Midbrain (tissue), 1 donor: Measurements from ENCODE around the gene TYW1.
"Not testable (repeated sequence)": the region's sequence is repeated elsewhere in the genome, so short reads cannot be mapped to it uniquely, and the experiment has no call there.

ENCODE experiments used
- DNase-seq: peaks from one replicate; lab custom pipeline; 2025; lab: John Stamatoyannopoulos, UW

TYW1 gene

DNA sequence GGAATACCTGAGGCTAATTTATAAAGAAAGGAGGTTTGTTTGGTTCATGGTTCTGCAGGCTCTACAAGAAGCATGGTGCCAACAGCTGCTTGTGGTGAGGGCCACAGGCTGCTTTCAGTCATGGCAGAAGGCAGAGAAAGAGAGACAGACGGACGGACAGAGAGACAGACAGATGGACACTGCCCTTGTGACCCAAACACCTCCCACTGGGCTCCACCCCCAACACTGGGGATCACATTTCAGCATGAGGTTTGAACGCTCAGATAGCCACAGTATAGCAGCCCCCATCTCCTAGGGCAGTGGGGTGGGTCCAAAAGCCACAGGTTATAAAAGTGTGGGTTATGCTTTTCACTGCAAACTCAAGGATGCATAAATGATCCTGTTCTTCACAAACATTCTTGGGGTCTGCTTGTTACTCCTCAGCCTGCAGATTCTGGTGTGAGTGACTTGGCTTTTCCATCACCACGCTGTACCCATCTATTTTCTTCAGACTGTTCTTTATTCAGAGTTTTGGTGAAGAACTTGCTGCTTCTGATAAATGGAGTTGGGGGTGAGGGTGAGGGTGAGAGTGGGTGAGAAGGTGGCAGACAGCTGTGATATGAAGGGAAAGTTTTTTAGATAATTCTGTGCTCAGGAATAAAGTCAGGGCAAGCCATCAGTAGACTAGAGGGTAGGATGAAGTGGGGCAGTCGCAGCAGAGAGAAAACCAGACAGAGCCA is 194.5 kb downstream of the TYW1 start:
- DNase-seq = not testable (repeated sequence)

DNA sequence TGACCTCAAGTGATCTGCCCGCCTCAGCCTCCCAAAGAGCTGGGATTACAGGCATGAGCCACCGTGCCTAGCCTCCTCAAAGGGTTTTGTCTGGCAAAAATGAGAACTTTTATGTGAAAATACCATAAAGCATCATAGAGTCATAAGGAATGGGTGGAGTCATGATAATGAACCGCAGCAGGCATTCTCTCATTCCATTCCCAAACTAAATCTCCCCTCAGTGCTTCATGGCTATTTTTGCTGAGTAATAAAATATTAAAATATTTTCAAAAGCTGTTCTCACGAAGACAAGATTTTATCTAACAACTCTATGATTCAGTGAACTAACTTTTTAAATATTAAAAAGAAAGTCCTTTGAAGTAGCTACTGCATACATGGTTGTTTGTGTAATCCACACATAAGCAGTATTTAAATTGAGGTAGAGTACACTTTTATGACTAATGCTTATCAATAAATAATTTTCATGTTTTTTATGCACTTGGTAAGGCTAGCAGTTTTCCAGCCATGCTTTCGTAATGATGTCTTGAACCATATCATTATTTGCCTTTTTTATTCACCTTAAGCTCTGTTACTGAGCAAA is 195.6 kb downstream of the TYW1 start:
- not testable (repeated sequence) for DNase-seq

DNA sequence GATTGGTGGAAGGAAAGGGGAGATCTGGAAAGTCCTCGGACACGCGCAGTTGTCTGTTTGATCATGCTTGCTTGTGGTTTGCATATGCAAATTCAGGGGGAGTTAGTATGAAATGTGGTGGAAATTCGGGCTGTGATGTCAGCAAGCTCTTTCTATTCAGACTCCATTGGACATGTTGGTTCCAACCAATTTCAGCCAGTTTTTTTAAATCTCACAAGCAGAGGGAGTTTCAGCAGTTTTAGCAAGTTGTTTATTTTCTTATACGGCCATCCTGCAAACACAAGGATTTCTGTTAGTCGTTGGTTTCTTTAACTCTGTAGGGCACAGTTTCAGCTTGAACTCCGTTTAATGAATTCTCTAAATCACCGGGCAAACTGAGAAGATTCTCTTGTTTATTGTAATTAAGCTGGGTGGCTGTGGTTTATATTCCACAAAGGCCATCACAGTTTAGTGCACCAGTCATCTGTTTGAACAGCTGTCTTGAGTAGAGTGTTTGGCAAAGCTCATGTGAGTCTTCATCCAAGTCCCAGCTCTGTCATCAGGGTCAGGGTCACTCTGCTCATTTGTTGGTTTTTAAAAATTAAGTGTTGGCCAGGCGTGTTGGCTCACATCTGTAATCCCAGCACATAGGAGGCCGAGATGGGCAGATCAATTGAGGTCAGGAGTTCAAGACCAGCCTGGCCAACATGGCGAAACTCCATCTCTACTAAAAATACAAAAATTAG is 196.4 kb downstream of the TYW1 start:
- DNase-seq = peak; percentile 41

- DNase-seq = not testable (repeated sequence)
Observed at GRCh38 chr7:67196176-67196575, 199.5 kb downstream of the TYW1 start.

GRCh38 chr7:67198865-67199526 is 202.4 kb downstream of the TYW1 start:
- not testable (repeated sequence) for DNase-seq

DNA sequence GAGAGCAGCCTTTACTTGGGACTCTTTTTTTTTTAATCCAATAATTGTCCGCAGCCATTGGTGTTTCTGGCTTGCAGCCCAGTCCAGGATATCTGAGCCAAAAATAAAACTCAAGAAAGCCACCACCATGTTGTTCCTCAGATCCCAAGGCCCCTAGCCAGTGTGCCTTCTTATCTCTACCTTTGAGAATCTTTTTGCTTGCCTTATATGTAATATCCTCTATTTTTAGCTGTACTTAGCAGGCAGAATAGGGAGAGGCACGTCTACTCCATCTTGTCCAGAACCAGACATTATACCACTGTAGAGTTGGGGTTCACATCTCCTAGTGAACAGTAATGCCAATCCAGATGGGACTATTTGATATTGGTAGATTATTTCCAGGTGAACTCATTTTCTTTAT is 209.1 kb downstream of the TYW1 start:
- DNase-seq = not testable (repeated sequence)

GRCh38 chr7:67206452-67206851 is 209.8 kb downstream of the TYW1 start:
- DNase-seq = no peak

DNA sequence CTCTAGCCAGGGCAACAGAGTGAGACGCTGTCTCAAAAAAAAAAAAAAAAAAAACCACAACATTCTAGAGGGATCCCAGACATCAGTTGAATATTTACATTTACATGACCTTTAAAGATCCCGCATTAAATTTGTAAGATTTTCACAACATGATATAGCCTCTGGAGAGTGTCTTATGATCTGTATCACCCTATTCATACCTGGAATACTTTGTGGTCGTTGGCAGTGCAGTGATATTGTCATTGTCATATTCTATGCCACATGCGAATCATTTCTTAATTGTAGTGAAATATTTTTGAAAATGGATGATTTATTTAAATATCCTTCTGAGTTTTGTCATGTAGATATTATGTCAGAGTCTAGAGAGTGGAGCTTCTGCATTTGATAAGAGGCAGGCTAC is 212.0 kb downstream of the TYW1 start:
- not testable (repeated sequence) for DNase-seq

DNA sequence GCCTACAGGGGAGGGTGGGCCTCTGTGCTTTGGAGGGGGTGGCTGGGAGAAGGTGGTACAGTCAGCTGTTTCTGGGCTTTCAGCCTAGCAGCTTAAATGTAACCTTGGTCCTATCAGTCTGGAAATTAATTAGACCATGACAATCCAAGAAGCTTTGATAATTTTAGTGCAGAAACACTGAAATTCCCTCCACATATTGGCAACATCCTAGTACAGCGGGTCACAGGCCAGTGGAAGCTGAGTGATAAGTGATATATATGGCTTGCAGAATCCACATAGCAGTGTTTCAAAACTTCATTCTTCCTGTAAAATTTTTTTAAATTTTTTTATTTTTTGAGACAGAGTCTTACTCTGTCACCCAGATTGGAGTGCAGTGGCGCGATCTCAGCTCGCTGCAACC is 212.6 kb downstream of the TYW1 start:
- DNase-seq = no peak

DNA sequence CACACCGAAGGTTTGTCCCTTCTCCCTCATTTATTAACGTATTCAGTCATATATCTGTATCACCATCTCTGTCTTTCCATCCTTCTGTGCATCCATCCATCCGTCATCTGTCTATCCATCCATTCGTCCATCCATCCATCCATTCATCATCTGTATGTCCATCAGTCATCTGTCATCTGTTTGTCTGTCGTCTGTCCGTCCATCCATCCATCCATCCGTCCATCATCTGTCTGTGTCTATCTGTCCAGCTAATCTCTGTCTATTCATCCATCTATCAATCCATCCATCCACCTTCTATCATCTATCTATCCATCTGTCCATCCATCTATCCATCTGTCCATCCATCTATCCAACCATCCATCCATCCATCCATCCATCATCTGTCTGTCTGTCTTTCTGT is 213.9 kb downstream of the TYW1 start:
- DNase-seq = no peak

GRCh38 chr7:67211650-67212330 is 215.2 kb downstream of the TYW1 start:
- not testable (repeated sequence) for DNase-seq

DNA sequence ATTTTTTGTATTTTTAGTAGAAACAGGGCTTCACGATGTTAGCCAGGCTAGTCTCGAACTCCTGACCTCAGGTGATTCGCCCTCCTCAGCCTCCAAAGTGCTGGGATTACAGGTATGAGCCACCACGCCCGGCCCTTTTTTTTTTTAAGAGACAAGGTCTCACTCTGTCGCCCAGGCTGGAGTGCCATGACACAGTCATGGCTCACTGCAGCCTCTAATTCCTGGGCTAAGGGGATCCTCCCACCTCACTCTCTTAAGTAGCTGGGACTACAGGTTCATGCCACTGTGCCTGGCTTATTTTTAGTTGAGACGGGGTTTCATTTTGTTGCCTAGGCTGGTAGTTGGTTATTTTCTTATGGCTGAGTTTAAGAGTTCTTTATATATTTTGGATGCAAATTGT is 216.4 kb downstream of the TYW1 start:
- not testable (repeated sequence) for DNase-seq

GRCh38 chr7:67223551-67223950 is 226.9 kb downstream of the TYW1 start:
- DNase-seq = not testable (repeated sequence)

DNA sequence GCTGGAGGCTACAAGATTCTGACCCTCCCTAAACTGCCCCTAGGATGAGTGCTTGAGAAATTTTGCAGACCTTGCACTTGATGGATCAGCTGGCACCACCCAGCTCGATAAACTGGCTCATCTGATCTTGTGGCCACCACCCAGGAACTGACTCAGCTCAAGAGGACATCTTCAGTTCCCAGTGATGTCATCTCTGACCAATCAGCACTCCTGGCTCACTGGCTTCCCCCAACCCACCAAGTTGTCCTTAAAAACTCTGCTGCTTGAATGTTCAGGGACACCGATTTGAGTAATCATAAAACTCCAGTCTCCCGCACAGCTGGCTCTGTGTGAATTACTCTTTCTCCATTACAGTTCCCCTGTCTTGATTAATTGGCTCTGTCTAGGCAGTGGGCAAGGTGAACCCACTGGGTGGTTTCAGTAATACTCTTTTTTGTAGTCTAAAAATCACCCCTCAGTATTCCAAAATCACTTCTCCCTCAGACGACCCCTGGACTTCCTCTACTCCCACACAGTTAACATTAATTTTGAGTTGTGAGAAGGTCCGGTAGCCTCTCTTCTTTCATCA is 229.8 kb downstream of the TYW1 start:
- DNase-seq = not testable (repeated sequence)

GRCh38 chr7:67226967-67227366 is 230.3 kb downstream of the TYW1 start:
- not testable (repeated sequence) for DNase-seq

DNA sequence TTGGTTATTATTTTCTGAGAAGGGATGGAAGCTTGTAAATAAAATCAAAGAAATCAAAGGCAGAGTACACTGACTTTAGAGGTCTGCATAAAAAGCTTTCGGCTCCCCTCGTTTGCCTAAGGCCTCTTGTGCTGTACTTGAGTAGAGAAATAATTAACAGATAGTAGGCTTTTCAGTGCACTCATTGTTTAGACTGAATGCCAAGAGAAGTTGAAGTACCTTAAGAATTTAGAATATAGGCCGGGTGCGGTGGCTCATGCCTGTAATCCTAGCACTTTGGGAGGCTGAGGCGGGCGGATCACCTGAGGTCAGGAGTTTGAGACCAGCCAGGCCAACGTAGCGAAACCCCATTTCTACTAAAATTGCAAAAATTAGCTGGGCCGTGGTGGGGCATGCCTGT is 232.4 kb downstream of the TYW1 start:
- not testable (repeated sequence) for DNase-seq

GRCh38 chr7:67230029-67230428 is 233.4 kb downstream of the TYW1 start:
- not testable (repeated sequence) for DNase-seq

DNA sequence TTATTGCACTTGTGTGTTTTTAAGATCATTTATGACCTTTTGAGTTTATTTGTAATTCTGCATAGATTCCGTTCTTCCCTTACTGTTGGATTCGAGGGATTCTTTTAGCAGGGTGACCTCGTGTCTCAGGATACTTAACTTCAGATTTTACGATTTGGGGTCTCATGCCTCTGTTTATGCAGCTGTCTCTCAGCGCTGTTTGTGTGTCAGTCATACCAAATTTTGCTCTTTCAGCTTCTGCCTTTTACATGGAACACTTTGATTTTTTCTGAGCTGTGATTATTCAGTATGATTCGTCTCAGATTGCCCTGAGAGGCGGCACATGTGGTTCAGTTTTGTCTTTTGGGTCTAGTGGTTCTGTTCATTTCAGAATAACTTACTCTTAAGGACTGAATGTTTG is 236.9 kb downstream of the TYW1 start:
- DNase-seq = not testable (repeated sequence)

GRCh38 chr7:67236216-67236615 is 239.6 kb downstream of the TYW1 start:
- DNase-seq = not testable (repeated sequence)

- DNase-seq = not testable (repeated sequence)
Observed at GRCh38 chr7:67242871-67243270, 246.2 kb downstream of the TYW1 start.

DNA sequence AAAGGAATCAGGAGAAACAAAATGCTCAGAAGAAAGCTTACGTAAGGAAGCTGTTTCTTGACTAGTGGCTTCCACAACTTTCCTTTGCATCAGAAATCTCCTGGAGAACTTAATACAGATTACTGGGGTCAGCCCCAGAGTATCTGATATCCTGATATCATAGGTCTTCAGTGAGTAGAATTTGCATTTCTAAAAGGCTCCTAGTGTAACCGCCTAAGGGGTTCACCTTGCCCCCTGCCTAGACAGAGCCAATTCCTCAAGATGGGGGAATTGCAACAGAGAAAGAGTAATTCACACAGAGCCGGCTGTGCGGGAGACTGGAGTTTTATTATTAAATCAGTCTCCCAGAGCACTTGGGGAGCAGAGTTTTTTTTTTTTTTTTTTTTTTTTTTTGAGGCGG is 251.7 kb downstream of the TYW1 start:
- not testable (repeated sequence) for DNase-seq
